HG03432 (cell line): Measurements from ENCODE around the gene LYPD6B.
"Not testable (repeated sequence)": the region's sequence is repeated elsewhere in the genome, so short reads cannot be mapped to it uniquely, and the experiment has no call there.

Experiments used
- ATAC-seq: cut with Tn5 transposase; IDR thresholded peaks from one replicate; pipeline ENCODE4 v1.9.1; 2021; ENCODE audit warnings: mild to moderate bottlenecking, moderate library complexity; ENCODE audit not compliant: unreplicated experiment

The LYPD6B gene

DNA sequence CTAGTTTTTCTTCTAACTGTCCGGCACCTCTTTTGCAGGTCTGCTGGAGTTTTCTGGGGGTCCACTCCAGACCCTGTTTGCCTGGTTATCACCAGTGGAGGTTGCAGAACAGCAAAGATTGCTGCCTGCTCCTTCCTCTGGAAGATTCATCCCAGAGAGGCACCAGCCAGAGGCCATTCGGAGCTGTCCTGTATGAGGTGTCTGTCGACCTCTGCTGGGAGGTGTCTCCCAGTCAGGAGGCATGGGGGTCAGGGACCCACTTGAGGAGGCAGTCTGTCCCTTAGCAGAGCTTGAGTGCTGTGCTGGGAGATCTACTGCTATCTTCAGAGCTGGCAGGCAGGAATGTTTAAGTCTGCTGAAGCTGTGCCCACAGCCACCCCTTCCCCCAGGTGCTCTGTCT lies 218.4 kb downstream of the LYPD6B start:
- not testable (repeated sequence) for ATAC-seq

DNA sequence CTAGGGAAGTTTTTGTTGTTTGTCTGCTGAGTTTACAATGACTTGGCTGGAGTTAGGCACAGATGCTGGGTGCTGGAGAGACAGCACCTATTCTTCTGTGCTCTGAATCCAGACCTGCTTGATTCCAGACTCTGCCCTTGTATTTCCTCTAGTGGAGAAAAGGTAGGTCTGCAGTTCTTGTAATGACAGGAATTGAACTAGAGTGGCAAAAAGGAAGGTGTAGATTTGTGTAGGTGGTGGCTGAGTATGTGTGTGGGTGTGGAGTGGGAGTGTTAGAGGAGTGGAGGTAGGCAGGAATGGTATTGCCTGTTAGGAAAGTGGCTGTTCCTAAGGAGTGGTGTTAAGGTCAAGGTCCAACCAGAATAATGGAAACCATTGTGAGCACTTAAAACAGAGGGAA lies 220.0 kb downstream of the LYPD6B start:
- ATAC-seq: no peak

DNA sequence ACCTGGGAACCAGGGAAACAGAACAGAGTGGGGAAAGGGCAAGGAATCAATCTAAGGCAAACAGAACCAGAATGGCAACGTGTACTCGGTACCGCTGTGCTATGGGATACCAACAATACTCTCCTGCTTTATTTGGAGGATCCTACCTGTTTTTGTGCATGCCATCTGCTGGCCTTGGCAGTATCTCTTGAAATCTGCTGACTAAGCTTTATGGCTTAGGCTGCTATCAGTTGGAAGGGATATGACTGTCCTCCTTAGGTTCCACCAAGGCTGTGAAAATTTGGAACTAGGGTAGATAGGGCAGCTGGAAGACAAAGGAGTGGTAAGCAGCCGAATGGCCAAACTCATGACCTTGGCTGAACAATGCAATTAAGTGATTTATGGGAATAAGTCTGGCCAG lies 220.6 kb downstream of the LYPD6B start:
- ATAC-seq: no peak

GRCh38 chr2:149261692-149262091 lies 223.2 kb downstream of the LYPD6B start:
- peak; percentile 80 for ATAC-seq
